Endodermal cell (in vitro differentiated cells): ENCODE measurements around the gene ZNF593OS. TPM values are rescaled to one million over a fixed set of nuclear protein-coding genes. Genes with fewer than 3 reads are reported as not detected.

Source experiments
- DNase-seq: peaks from one replicate; pipeline ENCODE4 v3.0.0-alpha.2; 2017
- H3K27ac ChIP-seq: 2 replicates; pipeline ENCODE4 v1.5.1; 2013; ENCODE audit warnings: mild to moderate bottlenecking, low read depth, low read length, moderate library complexity
- H3K27me3 ChIP-seq: 2 replicates; pipeline ENCODE4 v1.6.1; 2013; ENCODE audit warnings: mild to moderate bottlenecking, low read length, moderate library complexity; ENCODE audit not compliant: insufficient read depth, control insufficient read depth, poor library complexity, severe bottlenecking
- H3K36me3 ChIP-seq: 2 replicates; pipeline ENCODE4 v1.7.0; 2013; ENCODE audit warnings: mild to moderate bottlenecking, low read length, moderate library complexity; ENCODE audit not compliant: control insufficient read depth, insufficient read depth
- H3K4me1 ChIP-seq: one replicate; pipeline ENCODE4 v1.7.0; 2013; ENCODE audit warnings: low read length; ENCODE audit not compliant: control insufficient read depth, insufficient read depth
- H3K4me3 ChIP-seq: 2 replicates; pipeline ENCODE4 v1.5.1; 2013; ENCODE audit warnings: mild to moderate bottlenecking, low read length, moderate library complexity
- H3K9ac ChIP-seq: 2 replicates; pipeline ENCODE4 v1.6.1; 2013; ENCODE audit warnings: mild to moderate bottlenecking, low read length, moderate library complexity; ENCODE audit not compliant: poor library complexity, severe bottlenecking; ENCODE audit errors: extremely low read depth
- H3K9me3 ChIP-seq: 2 replicates; pipeline ENCODE4 v1.6.1; 2013; ENCODE audit warnings: mild to moderate bottlenecking, low read length, moderate library complexity; ENCODE audit not compliant: control insufficient read depth
- H3K27ac Mint-ChIP-seq: 2 replicates; pipeline ENCODE4 v1.8.0; 2020; ENCODE audit warnings: mixed read lengths
- H3K27me3 Mint-ChIP-seq: 2 replicates; pipeline ENCODE4 v1.8.0; 2021; ENCODE audit warnings: mild to moderate bottlenecking, mixed read lengths; ENCODE audit not compliant: insufficient read depth
- H3K36me3 Mint-ChIP-seq: 2 replicates; pipeline ENCODE4 v1.8.0; 2020; ENCODE audit warnings: low read depth, mixed read lengths
- H3K4me1 Mint-ChIP-seq: 2 replicates; pipeline ENCODE4 v1.8.0; 2020; ENCODE audit warnings: mixed read lengths
- H3K4me3 Mint-ChIP-seq: 2 replicates; pipeline ENCODE4 v1.8.0; 2020; ENCODE audit warnings: mild to moderate bottlenecking, moderate library complexity, mixed read lengths
- H3K9me3 Mint-ChIP-seq: 2 replicates; pipeline ENCODE4 v1.8.0; 2020; ENCODE audit warnings: mild to moderate bottlenecking, mixed read lengths
- WGBS, 2 experiments: methylation state at CpG; one replicate each; pipeline versions ENCODE4 v1.1.5 to v1.1.7; 2013; ENCODE audit warnings: missing lambda C conversion rate in 2 of 2, mixed read lengths in 1 of 2; ENCODE audit not compliant: insufficient coverage in 1 of 2, insufficient read length in 1 of 2; 5-methylcytosine and 5-hydroxymethylcytosine counted together
- total RNA-seq, 2 donors: library from RNA; stranded (reverse); fragmentation: NEBNext Ultra II Directional in 1 of 2; extraction: Animal tissue kit (Norgen Biotek cat#: 25700) in 1 of 2; gene quantifications; 2 replicates in 1 of 2; 3 replicates in 1 of 2; pipeline ENCODE4 v1.2.1, GENCODE V29; 2021
- TF ChIP-seq, protein P1 (sequence below): fragments of 200-600 bp; sonication (generic); conservative IDR thresholded peaks from 2 replicates; pipeline ENCODE4 v1.5.0; 2021; ENCODE audit warnings: antibody characterized with exemption, mild to moderate bottlenecking

The ZNF593OS gene
- total RNA-seq, 2 donors from 2014 or later, result not detected

DNA sequence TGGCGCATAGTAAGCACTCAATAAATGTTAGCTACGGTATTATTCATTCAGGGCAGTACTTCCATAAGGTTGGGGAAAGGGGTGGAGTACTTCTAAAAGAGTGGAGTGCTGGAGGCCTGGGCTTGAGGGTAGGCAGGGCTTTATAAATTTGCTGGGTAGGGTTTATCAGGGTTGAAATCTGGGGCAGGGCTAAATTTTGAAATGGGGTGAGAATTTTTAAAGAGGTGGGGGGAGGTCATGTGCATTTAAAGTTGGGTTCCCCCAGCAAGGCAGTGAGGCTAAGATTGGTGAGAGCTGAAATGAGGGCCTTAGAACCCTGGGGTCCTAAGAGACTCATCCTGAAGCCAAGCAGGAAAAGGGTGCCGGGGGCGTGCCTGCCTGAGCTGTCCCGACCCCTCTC is 28.8 kb upstream of the ZNF593OS start:
- peak overlapping the region; percentile 54 for H3K4me3 Mint-ChIP-seq
- H3K9me3 Mint-ChIP-seq, result no peaks in the 10 kb centered on the region
- H3K27ac Mint-ChIP-seq, result no peak overlapping the region
- Histone ChIP-seq H3K9me3 (no peaks in the 10 kb centered on the region), H3K4me1 (no peaks in the 10 kb centered on the region), H3K27me3 (no peaks in the 10 kb centered on the region), H3K27ac (no peak overlapping the region), H3K4me3 (no peak overlapping the region), H3K36me3 (no peaks in the 10 kb centered on the region), H3K9ac (no peak overlapping the region)
- peaks cover 9% of the 10 kb centered on the region for H3K27me3 Mint-ChIP-seq
- TF ChIP-seq, protein P1, sequence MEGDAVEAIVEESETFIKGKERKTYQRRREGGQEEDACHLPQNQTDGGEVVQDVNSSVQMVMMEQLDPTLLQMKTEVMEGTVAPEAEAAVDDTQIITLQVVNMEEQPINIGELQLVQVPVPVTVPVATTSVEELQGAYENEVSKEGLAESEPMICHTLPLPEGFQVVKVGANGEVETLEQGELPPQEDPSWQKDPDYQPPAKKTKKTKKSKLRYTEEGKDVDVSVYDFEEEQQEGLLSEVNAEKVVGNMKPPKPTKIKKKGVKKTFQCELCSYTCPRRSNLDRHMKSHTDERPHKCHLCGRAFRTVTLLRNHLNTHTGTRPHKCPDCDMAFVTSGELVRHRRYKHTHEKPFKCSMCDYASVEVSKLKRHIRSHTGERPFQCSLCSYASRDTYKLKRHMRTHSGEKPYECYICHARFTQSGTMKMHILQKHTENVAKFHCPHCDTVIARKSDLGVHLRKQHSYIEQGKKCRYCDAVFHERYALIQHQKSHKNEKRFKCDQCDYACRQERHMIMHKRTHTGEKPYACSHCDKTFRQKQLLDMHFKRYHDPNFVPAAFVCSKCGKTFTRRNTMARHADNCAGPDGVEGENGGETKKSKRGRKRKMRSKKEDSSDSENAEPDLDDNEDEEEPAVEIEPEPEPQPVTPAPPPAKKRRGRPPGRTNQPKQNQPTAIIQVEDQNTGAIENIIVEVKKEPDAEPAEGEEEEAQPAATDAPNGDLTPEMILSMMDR, result no peak
- H3K4me1 Mint-ChIP-seq, result peaks cover 11% of the 10 kb centered on the region
- H3K36me3 Mint-ChIP-seq, result no peaks in the 10 kb centered on the region
- 90 to 95% methylated on average over 4 to 5 of the region's 5 CpGs for WGBS, 2 experiments
- DNase-seq, result no peak

DNA sequence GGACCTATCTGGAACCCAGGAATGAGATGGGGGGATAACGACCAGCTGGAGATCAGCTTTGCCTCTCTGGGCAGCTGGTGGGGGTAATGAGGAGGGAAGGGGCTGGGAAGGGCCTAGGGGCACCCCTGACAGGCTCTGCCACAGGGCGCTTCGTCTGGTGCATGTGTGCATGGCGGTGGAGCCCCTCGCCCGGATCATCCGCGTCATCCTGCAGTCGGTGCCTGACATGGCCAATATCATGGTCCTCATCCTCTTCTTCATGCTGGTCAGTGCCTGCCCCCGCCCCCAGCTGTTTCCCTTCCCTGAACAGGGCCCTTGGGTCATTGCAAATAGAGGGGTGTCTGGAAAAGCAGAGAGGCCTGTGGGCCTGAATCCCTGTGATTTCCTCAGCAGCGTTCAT is 26.2 kb upstream of the ZNF593OS start:
- Mint-ChIP-seq H3K9me3 (no peaks in the 10 kb centered on the region), H3K4me1 (peaks cover 11% of the 10 kb centered on the region), H3K36me3 (no peaks in the 10 kb centered on the region), H3K4me3 (no peak overlapping the region), H3K27me3 (peaks cover 11% of the 10 kb centered on the region), H3K27ac (no peak overlapping the region)
- Histone ChIP-seq H3K27ac (no peak overlapping the region), H3K27me3 (no peaks in the 10 kb centered on the region), H3K9ac (no peak overlapping the region), H3K9me3 (no peaks in the 10 kb centered on the region), H3K4me3 (no peak overlapping the region), H3K4me1 (no peaks in the 10 kb centered on the region), H3K36me3 (no peaks in the 10 kb centered on the region)
- DNase-seq, result no peak
- 84 to 85% methylated on average over 10 to 11 of the region's 11 CpGs for WGBS, 2 experiments
- TF ChIP-seq, protein P1, result no peak

DNA sequence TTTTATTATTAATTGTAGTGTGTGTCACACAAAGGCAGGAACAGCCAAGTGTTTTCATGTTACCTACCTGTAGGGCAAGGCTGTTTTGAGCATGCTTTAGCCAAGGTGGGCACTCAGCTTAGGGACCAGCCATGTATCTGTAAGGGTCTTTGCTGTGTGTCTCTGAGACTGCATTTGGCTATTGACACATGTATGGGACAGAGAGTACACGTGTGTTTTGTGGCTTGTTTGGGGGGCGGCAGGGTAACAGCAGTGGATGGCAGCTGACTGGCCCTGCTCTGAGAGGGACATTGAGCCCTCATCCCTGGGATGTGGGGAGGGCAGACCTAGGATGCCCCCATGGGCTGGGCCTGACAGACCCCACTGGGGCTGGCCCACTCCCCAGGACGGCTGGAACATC is 25.7 kb upstream of the ZNF593OS start:
- H3K9ac ChIP-seq, result no peak overlapping the region
- H3K9me3 ChIP-seq, result no peaks in the 10 kb centered on the region
- TF ChIP-seq, protein P1, result no peak
- WGBS, 2 experiments, result 94% methylated on average over 3 of the region's 3 CpGs
- peaks cover 7% of the 10 kb centered on the region for H3K27me3 Mint-ChIP-seq
- H3K4me3 Mint-ChIP-seq, result no peak overlapping the region
- no peaks in the 10 kb centered on the region for H3K36me3 ChIP-seq
- no peaks in the 10 kb centered on the region for H3K4me1 ChIP-seq
- H3K4me1 Mint-ChIP-seq, result peaks cover 11% of the 10 kb centered on the region
- H3K27me3 ChIP-seq, result no peaks in the 10 kb centered on the region
- no peaks in the 10 kb centered on the region for H3K9me3 Mint-ChIP-seq
- no peaks in the 10 kb centered on the region for H3K36me3 Mint-ChIP-seq
- no peak for DNase-seq
- H3K4me3 ChIP-seq, result no peak overlapping the region
- H3K27ac Mint-ChIP-seq, result no peak overlapping the region
- H3K27ac ChIP-seq, result no peak overlapping the region
